ACC112 (cell line): ENCODE results near the gene NPY4R.
"Not testable (repeated sequence)": the region's sequence is repeated elsewhere in the genome, so short reads cannot be mapped to it uniquely, and the experiment has no call there.

ENCODE experiments used
- H2AFZ ChIP-seq: fragments of 200-600 bp; sonication (generic); one replicate; pipeline ENCODE4 v1.6.0; 2017; ENCODE audit warnings: antibody characterized with exemption, low read length; ENCODE audit not compliant: unreplicated experiment
- H3K27ac ChIP-seq: fragments of 200-600 bp; sonication (generic); 2 replicates; pipeline ENCODE4 v1.5.1; 2014; ENCODE audit warnings: low read depth, mild to moderate bottlenecking, antibody characterized with exemption, low read length, moderate library complexity
- H3K27me3 ChIP-seq: fragments of 200-600 bp; sonication (generic); 2 replicates; pipeline ENCODE4 v1.6.1; 2014; ENCODE audit warnings: mild to moderate bottlenecking, antibody characterized with exemption, low read length, moderate library complexity, mixed read lengths; ENCODE audit not compliant: insufficient read depth
- H3K36me3 ChIP-seq: fragments of 200-600 bp; sonication (generic); 2 replicates; pipeline ENCODE4 v1.6.1; 2016; ENCODE audit warnings: mild to moderate bottlenecking, antibody characterized with exemption, low read length, moderate library complexity, mixed read lengths; ENCODE audit not compliant: insufficient read depth
- H3K4me1 ChIP-seq: fragments of 200-600 bp; sonication (generic); one replicate; pipeline ENCODE4 v1.6.1; 2016; ENCODE audit warnings: low read length, mixed read lengths; ENCODE audit not compliant: insufficient read depth, unreplicated experiment, control insufficient read depth
- H3K4me3 ChIP-seq: fragments of 200-600 bp; sonication (generic); 2 replicates; pipeline ENCODE4 v1.5.1; 2014; ENCODE audit warnings: mild to moderate bottlenecking, low read depth, low read length
- H3K79me2 ChIP-seq: fragments of 200-600 bp; sonication (generic); one replicate; pipeline ENCODE4 v1.6.0; 2016; ENCODE audit warnings: low read length; ENCODE audit not compliant: control insufficient read depth, unreplicated experiment, insufficient read depth

Gene NPY4R

GRCh38 chr10:46418283-46418682, 47.5 kb downstream of the NPY4R start:
- not testable (repeated sequence) for H2AFZ ChIP-seq, H3K4me3 ChIP-seq, H3K79me2 ChIP-seq, H3K27ac ChIP-seq, H3K36me3 ChIP-seq, H3K27me3 ChIP-seq, H3K4me1 ChIP-seq

GRCh38 chr10:46415291-46415690, 50.5 kb downstream of the NPY4R start:
- H3K79me2 ChIP-seq, H2AFZ ChIP-seq, H3K27me3 ChIP-seq, H3K36me3 ChIP-seq, H3K4me1 ChIP-seq, H3K4me3 ChIP-seq, H3K27ac ChIP-seq: not testable (repeated sequence)

- not testable (repeated sequence) for H3K27me3 ChIP-seq, H3K79me2 ChIP-seq, H3K36me3 ChIP-seq, H2AFZ ChIP-seq, H3K27ac ChIP-seq, H3K4me1 ChIP-seq, H3K4me3 ChIP-seq
These were observed 53.1 kb downstream of the NPY4R start for GRCh38 chr10:46412665-46413064.

DNA sequence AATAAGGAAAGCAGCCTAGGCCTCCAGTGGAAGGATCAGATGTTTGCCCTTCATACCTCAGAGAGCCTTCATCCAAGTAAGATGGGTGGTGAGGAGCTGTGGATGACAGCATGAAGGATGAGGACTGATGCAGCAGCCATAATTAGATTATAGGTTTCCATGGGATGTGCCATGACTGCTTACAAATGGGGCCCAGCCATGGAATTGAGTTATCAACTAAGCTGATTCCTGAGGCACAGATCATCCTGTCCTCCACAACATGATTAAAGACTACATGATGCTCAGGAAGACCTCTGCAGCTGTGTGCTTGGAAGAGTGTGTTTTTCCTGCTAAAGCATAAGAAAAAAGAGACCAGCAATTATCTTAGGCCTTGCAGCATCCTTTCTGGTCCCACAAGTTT, 54.6 kb downstream of the NPY4R start:
- H3K79me2 ChIP-seq, H3K4me1 ChIP-seq, H2AFZ ChIP-seq, H3K27ac ChIP-seq, H3K4me3 ChIP-seq, H3K27me3 ChIP-seq, H3K36me3 ChIP-seq: not testable (repeated sequence)
